Brain microvascular endothelial cell (primary cell): ENCODE data around the gene AXIN1.

Experiments used
- DNase-seq: peaks from one replicate; pipeline ENCODE4 v3.0.0-alpha.2; 2020
- H3K27ac ChIP-seq: fragments of 250-450 bp; sonication (Bioruptor Pico); 2 replicates; pipeline ENCODE4 v1.5.1; 2020; ENCODE audit warnings: mild to moderate bottlenecking, moderate library complexity
- H3K27me3 ChIP-seq: fragments of 250-450 bp; sonication (Bioruptor Pico); replicated peaks from 2 replicates; pipeline ENCODE4 v1.5.1; 2020; ENCODE audit warnings: mild to moderate bottlenecking
- H3K36me3 ChIP-seq: fragments of 250-450 bp; sonication (Bioruptor Pico); replicated peaks from 2 replicates; pipeline ENCODE4 v1.5.1; 2020; ENCODE audit warnings: mild to moderate bottlenecking
- H3K4me3 ChIP-seq: 2 replicates; pipeline ENCODE4 v1.5.1; 2011; ENCODE audit warnings: low read depth, mild to moderate bottlenecking, control low read depth, low read length, moderate library complexity
- in situ Hi-C: cut with HindIII; loops from 2 replicates; pipeline ENCODE4 v1.10.0; 2017; ENCODE audit warnings: low sequenced_read_pairs, low pct_ligation_motif_present
- TF ChIP-seq, protein P1 (sequence below): IDR thresholded peaks from 2 replicates; pipeline ENCODE4 v1.5.1; 2011; ENCODE audit warnings: low read depth, mild to moderate bottlenecking, moderate library complexity, low read length, control low read depth, inconsistent platforms; ENCODE audit errors: missing control alignments

Gene AXIN1

DNA sequence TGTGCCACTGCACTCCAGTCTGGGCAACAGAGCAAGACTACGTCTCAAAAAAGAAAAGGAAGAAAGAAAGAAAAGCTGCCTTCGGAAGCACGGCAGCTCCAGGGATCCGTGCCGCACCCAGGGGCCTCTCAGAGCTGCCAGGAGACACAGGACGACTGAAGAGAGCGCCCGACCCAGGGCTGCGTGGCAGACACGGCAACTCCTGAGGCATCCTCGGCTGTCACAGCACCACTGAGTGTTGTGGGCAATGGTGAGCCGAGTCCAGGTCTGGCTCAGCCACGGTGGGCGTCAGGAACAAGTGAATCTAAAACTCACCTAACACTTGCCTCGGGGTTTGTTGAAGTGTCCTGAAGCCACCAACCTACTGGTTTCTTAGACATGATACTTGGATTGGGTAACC lies 40.8 kb downstream of the AXIN1 start:
- in situ Hi-C loops = no loop called here
- no peak for DNase-seq
- Histone ChIP-seq H3K4me3 (no peak overlapping the region), H3K27me3 (no peaks in the 10 kb centered on the region), H3K36me3 (peaks cover 31% of the 10 kb centered on the region), H3K27ac (no peak overlapping the region)
- TF ChIP-seq, protein P1, sequence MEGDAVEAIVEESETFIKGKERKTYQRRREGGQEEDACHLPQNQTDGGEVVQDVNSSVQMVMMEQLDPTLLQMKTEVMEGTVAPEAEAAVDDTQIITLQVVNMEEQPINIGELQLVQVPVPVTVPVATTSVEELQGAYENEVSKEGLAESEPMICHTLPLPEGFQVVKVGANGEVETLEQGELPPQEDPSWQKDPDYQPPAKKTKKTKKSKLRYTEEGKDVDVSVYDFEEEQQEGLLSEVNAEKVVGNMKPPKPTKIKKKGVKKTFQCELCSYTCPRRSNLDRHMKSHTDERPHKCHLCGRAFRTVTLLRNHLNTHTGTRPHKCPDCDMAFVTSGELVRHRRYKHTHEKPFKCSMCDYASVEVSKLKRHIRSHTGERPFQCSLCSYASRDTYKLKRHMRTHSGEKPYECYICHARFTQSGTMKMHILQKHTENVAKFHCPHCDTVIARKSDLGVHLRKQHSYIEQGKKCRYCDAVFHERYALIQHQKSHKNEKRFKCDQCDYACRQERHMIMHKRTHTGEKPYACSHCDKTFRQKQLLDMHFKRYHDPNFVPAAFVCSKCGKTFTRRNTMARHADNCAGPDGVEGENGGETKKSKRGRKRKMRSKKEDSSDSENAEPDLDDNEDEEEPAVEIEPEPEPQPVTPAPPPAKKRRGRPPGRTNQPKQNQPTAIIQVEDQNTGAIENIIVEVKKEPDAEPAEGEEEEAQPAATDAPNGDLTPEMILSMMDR = no peak

DNA sequence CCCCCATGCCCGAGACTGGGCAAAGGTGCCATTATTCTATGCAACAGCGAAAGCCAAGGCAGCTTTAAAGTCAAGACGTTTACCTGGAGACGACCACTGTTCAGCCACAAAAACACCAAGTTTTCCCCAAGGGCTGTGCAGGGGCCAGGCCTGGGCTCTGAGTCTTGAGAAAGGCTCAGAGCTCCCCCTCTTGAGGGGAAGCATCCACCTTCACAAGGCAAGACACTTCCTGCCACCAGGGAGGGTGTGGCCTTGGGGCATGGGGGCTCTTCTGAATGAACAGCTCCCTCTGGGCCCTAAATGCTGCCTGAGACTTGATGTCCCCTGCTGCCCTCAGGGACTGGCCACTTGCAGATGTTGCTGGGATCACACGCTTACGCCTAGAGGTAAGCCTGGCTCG lies 43.0 kb downstream of the AXIN1 start:
- H3K4me3 ChIP-seq = no peak overlapping the region
- in situ Hi-C loops = no loop called here
- DNase-seq = no peak
- TF ChIP-seq, protein P1 = no peak
- H3K36me3 ChIP-seq = peaks cover 36% of the 10 kb centered on the region
- no peak overlapping the region for H3K27ac ChIP-seq
- no peaks in the 10 kb centered on the region for H3K27me3 ChIP-seq

DNA sequence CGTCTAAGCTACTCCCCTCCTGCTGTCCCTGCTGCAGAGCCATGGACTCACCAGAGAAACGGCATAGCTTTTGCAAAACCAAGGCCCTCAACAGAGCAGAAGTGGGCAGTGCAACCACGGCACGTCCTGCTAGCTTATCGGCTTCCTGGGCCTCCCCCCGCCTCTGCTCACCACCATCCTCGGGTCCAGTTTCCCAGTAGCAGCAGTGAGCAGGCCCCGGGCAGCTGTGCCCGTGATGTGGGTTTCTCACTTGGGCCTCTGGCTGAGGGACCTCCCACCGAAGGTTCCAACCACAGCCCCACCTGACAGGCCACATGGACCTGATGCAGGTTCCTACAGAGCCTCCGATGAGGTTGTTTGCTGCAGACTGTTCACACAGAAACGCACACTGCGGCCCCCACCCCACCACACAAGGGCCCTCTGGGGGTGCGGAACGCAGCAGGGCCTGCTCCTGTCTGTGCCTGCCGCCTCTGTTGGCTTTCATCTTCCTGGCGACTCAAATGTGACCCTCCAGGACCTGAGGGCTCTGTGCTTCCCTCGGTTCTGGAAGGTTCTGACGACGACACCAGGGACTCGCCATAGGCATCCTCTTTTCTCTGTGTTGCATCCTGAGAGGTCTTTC lies 44.7 kb downstream of the AXIN1 start:
- in situ Hi-C loops = no loop called here
- TF ChIP-seq, protein P1 = no peak
- Histone ChIP-seq H3K27ac (no peak overlapping the region), H3K4me3 (no peak overlapping the region), H3K36me3 (peaks cover 31% of the 10 kb centered on the region), H3K27me3 (no peaks in the 10 kb centered on the region)
- no peak for DNase-seq

DNA sequence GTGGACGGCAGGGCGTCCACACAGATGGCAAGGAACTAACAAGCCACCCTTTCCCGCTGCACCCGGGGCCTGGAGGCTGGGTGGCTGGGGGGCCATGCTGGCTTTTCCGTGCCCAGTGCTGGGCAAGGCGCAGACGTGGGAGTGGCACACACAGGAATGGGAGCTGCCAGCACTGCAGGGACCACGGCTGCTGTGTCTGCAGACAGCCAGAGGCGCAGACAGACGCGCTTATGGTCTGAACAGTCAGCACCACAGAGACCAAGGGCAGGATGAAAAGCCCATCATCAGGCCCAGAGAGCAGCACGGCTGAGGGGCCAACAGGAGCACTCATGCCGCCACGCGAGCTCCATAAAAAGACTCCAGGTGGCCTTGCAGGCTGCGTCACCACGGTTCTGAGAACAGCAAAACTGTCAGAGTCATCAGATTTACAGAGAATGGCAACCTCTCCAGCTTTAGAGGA lies 45.6 kb downstream of the AXIN1 start:
- no peak overlapping the region for H3K4me3 ChIP-seq
- TF ChIP-seq, protein P1 = no peak
- in situ Hi-C loops = no loop called here
- H3K36me3 ChIP-seq = peaks cover 29% of the 10 kb centered on the region
- DNase-seq = no peak
- H3K27ac ChIP-seq = no peak overlapping the region
- no peaks in the 10 kb centered on the region for H3K27me3 ChIP-seq

DNA sequence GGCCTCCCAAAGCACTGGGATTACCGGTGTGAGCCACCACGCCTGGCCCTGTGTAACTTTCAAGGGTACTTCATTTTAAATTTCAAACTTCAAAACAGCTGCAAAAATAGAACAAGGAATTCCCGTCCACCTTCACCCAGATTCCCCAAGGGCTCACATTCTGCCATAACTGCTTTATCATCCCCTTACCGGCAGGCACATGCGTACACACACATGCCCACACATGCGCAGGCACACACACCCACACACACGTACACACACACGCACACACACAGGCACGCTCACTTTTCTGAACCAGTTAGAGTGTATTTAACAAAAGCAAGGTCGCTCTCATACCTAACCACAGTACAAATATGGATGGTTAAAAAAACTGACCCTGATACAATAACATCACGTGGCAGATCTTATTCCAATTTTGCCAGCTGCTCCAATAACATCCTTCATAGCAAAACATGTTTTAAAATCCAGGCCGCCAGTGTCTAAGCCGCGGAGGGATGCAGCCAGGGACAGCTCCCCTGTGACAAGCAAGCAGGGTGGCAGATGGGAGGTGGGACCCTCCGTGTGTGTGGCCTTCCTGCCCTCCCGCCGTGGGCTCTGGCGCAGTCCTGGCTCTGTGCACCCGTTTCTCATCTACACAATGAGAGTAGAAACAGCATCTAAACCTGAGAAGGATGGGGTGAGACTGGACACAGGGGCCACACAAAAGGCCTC lies 46.5 kb downstream of the AXIN1 start:
- in situ Hi-C loops = no loop called here
- DNase-seq = no peak
- Histone ChIP-seq H3K27ac (no peak overlapping the region), H3K27me3 (no peaks in the 10 kb centered on the region), H3K36me3 (peaks cover 25% of the 10 kb centered on the region), H3K4me3 (no peak overlapping the region)
- TF ChIP-seq, protein P1 = no peak
